Mesothelial cell of epicardium (in vitro differentiated cells): Measurements from ENCODE around the gene NELL1. TPM values are rescaled to one million over a fixed set of nuclear protein-coding genes. Genes with fewer than 3 reads are reported as not detected.

Experiments used
- DNase-seq, 2 experiments: peaks; one replicate each; pipeline ENCODE4 v3.0.0; 2021; ENCODE audit warnings: low spot score in 2 of 2; ENCODE audit not compliant: unreplicated experiment in 2 of 2
- H3K27ac Mint-ChIP-seq: 2 replicates; pipeline ENCODE4 v1.8.0; 2021; ENCODE audit warnings: mixed read lengths
- H3K27me3 Mint-ChIP-seq: 2 replicates; pipeline ENCODE4 v1.8.0; 2021; ENCODE audit warnings: low read depth, mixed read lengths
- H3K36me3 Mint-ChIP-seq: 2 replicates; pipeline ENCODE4 v1.8.0; 2021; ENCODE audit warnings: mixed read lengths
- H3K4me1 Mint-ChIP-seq: 2 replicates; pipeline ENCODE4 v1.8.0; 2021; ENCODE audit warnings: mixed read lengths
- H3K4me3 Mint-ChIP-seq: 2 replicates; pipeline ENCODE4 v1.8.0; 2021; ENCODE audit warnings: mild to moderate bottlenecking, moderate library complexity, mixed read lengths
- H3K9me3 Mint-ChIP-seq: 2 replicates; pipeline ENCODE4 v1.8.0; 2021; ENCODE audit warnings: mixed read lengths
- total RNA-seq: library from RNA; stranded (reverse); gene quantifications from 3 replicates; pipeline ENCODE4 v1.2.1, GENCODE V29; 2021
- TF ChIP-seq, protein P1 (sequence below): fragments of 200-600 bp; sonication (generic); IDR thresholded peaks from one replicate; pipeline ENCODE4 v1.5.0; 2021; ENCODE audit warnings: antibody characterized with exemption; ENCODE audit not compliant: unreplicated experiment

NELL1 gene
- total RNA-seq, 1 donor from 2014 or later: 1.7 TPM

- no peaks in the 10 kb centered on the region for H3K4me1 Mint-ChIP-seq
- peaks cover 68% of the 10 kb centered on the region for H3K27me3 Mint-ChIP-seq
- TF ChIP-seq, protein P1, sequence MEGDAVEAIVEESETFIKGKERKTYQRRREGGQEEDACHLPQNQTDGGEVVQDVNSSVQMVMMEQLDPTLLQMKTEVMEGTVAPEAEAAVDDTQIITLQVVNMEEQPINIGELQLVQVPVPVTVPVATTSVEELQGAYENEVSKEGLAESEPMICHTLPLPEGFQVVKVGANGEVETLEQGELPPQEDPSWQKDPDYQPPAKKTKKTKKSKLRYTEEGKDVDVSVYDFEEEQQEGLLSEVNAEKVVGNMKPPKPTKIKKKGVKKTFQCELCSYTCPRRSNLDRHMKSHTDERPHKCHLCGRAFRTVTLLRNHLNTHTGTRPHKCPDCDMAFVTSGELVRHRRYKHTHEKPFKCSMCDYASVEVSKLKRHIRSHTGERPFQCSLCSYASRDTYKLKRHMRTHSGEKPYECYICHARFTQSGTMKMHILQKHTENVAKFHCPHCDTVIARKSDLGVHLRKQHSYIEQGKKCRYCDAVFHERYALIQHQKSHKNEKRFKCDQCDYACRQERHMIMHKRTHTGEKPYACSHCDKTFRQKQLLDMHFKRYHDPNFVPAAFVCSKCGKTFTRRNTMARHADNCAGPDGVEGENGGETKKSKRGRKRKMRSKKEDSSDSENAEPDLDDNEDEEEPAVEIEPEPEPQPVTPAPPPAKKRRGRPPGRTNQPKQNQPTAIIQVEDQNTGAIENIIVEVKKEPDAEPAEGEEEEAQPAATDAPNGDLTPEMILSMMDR: no peak
- H3K9me3 Mint-ChIP-seq: no peaks in the 10 kb centered on the region
- H3K36me3 Mint-ChIP-seq: no peaks in the 10 kb centered on the region
- no peak overlapping the region for H3K4me3 Mint-ChIP-seq
- DNase-seq: no peak
- no peak overlapping the region for H3K27ac Mint-ChIP-seq
Observed at GRCh38 chr11:20652150-20652806, 17.1 kb upstream of the NELL1 start.

GRCh38 chr11:20654038-20654437, 15.3 kb upstream of the NELL1 start:
- peaks cover 79% of the 10 kb centered on the region for H3K27me3 Mint-ChIP-seq
- H3K4me3 Mint-ChIP-seq: no peak overlapping the region

DNA sequence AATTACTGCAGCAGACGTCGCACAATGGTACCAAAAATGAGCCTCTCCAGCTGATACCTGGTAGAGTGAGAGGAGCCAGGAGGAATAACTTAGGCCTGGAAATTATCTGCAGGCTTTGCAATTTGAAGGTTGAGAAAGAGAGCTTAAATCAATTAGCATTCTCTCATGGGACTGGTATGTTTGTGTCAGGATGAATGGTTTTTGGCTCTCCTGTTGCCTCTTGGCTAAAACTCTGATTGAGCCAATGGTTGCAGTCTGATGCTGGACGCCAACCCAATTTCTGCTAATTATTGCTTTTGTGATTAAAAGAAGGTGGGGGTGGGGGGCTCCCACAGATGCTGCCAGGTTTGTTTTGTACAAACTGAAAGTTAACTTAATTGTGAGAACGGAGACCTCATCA, 12.5 kb upstream of the NELL1 start:
- H3K27me3 Mint-ChIP-seq: peaks cover 94% of the 10 kb centered on the region
- TF ChIP-seq, protein P1: no peak

More at GRCh38 chr11:20654038-20654437, 15.3 kb upstream of the NELL1 start:
- TF ChIP-seq, protein P1: no peak
- Mint-ChIP-seq H3K9me3 (no peaks in the 10 kb centered on the region), H3K27ac (no peak overlapping the region), H3K36me3 (no peaks in the 10 kb centered on the region), H3K4me1 (no peaks in the 10 kb centered on the region)
- DNase-seq: no peak

GRCh38 chr11:20658135-20658534, 11.3 kb upstream of the NELL1 start:
- TF ChIP-seq, protein P1: no peak
- Mint-ChIP-seq H3K9me3 (peaks cover 4% of the 10 kb centered on the region), H3K36me3 (no peaks in the 10 kb centered on the region), H3K27me3 (peaks cover 94% of the 10 kb centered on the region), H3K27ac (no peak overlapping the region), H3K4me1 (no peaks in the 10 kb centered on the region), H3K4me3 (no peak overlapping the region)
- no peak for DNase-seq

More for the DNA sequence above, 12.5 kb upstream of the NELL1 start:
- H3K27ac Mint-ChIP-seq: no peak overlapping the region
- H3K9me3 Mint-ChIP-seq: no peaks in the 10 kb centered on the region
- H3K36me3 Mint-ChIP-seq: no peaks in the 10 kb centered on the region
- H3K4me3 Mint-ChIP-seq: no peak overlapping the region
- DNase-seq: no peak
- H3K4me1 Mint-ChIP-seq: no peaks in the 10 kb centered on the region

GRCh38 chr11:20661445-20661844, 7.9 kb upstream of the NELL1 start:
- Mint-ChIP-seq H3K27me3 (peaks cover 92% of the 10 kb centered on the region), H3K9me3 (peaks cover 4% of the 10 kb centered on the region), H3K4me1 (no peaks in the 10 kb centered on the region), H3K4me3 (no peak overlapping the region), H3K27ac (no peak overlapping the region), H3K36me3 (no peaks in the 10 kb centered on the region)
- TF ChIP-seq, protein P1: no peak
- no peak for DNase-seq
